Measurements from ENCODE around the gene MYLK.

DNA sequence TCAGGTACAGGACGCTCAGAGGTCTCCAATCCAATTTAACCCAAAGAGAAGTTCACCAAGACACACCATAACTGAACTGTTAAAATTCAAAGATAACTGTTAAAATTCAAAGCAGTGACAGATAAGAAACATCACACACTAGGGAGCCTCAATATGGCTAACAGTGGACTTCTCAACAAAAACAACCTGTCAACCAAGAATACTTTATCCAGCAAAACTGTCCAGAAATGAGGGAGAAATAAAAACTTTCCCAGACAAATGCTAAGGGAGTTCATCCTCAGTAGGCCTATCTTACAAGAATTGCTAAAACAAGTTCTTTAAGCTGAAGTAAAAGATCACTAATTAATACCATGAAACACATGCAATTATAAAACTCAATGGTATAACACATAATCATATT, 36.3 kb upstream of the MYLK start:
- TF ChIP-seq TAF1 (IDR thresholded peaks at IDR 0.05; ENCODE audit: borderline replicate concordance, insufficient read depth, low read length) (no peak), POLR2AphosphoS5 (IDR thresholded peaks at IDR 0.05; ENCODE audit: low read depth, low read length) (no peak)
- TF ChIP-seq, protein P1, sequence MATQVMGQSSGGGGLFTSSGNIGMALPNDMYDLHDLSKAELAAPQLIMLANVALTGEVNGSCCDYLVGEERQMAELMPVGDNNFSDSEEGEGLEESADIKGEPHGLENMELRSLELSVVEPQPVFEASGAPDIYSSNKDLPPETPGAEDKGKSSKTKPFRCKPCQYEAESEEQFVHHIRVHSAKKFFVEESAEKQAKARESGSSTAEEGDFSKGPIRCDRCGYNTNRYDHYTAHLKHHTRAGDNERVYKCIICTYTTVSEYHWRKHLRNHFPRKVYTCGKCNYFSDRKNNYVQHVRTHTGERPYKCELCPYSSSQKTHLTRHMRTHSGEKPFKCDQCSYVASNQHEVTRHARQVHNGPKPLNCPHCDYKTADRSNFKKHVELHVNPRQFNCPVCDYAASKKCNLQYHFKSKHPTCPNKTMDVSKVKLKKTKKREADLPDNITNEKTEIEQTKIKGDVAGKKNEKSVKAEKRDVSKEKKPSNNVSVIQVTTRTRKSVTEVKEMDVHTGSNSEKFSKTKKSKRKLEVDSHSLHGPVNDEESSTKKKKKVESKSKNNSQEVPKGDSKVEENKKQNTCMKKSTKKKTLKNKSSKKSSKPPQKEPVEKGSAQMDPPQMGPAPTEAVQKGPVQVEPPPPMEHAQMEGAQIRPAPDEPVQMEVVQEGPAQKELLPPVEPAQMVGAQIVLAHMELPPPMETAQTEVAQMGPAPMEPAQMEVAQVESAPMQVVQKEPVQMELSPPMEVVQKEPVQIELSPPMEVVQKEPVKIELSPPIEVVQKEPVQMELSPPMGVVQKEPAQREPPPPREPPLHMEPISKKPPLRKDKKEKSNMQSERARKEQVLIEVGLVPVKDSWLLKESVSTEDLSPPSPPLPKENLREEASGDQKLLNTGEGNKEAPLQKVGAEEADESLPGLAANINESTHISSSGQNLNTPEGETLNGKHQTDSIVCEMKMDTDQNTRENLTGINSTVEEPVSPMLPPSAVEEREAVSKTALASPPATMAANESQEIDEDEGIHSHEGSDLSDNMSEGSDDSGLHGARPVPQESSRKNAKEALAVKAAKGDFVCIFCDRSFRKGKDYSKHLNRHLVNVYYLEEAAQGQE (IDR thresholded peaks at IDR 0.05; ENCODE audit: insufficient read depth in 1 of 2, low read depth in 2 of 2, low read length in 2 of 2): no peak

Measured in PFSK-1 (cell line).